Peyer's patch (tissue), 4 donors: ENCODE measurements around the gene FBXO41.

ENCODE experiments used
- CTCF ChIP-seq, 6 experiments: fragments of 450-650 bp in 4 of 6; fragments of 200-600 bp in 2 of 6; sonication (generic) in 1 of 6; IDR thresholded peaks; one replicate each; pipeline ENCODE4 v1.5.1; 2017 to 2019; ENCODE audit warnings: antibody characterized with exemption in 6 of 6, mild to moderate bottlenecking in 3 of 6, moderate library complexity in 1 of 6
- POLR2A ChIP-seq, 2 donors: fragments of 450-650 bp; IDR thresholded peaks; one replicate each; pipeline ENCODE4 v1.5.1; 2017; ENCODE audit warnings: antibody characterized with exemption in 2 of 2, mild to moderate bottlenecking in 2 of 2, moderate library complexity in 2 of 2

GRCh38 chr2:73259704-73260337 lies 24.5 kb downstream of the FBXO41 start:
- TF ChIP-seq POLR2A (IDR thresholded peaks at IDR 0.05) (no peak), CTCF (IDR thresholded peaks at IDR 0.05) (no peak)
